Neural cell (in vitro differentiated cells): Measurements from ENCODE around the gene BMERB1.

Experiments
- EP300 ChIP-seq: fragments of 450-650 bp; conservative IDR thresholded peaks from 2 replicates; pipeline ENCODE4 v1.6.1; 2014; ENCODE audit warnings: antibody characterized with exemption, mild to moderate bottlenecking, moderate library complexity; ENCODE audit not compliant: poor library complexity, severe bottlenecking
- EZH2 ChIP-seq: fragments of 200-600, 300-800 bp; shearing (Covaris generic), sonication (generic); IDR thresholded peaks from 2 replicates; pipeline ENCODE4 v1.6.1; 2014; ENCODE audit warnings: antibody characterized with exemption, low read length, borderline replicate concordance, mild to moderate bottlenecking; ENCODE audit not compliant: insufficient read depth, poor library complexity, severe bottlenecking
- TF ChIP-seq, protein P1 (sequence below): fragments of 450-650 bp; IDR thresholded peaks from 2 replicates; pipeline ENCODE4 v1.5.1; 2014; ENCODE audit warnings: antibody characterized with exemption, mild to moderate bottlenecking, moderate library complexity; ENCODE audit not compliant: poor library complexity, severe bottlenecking

DNA sequence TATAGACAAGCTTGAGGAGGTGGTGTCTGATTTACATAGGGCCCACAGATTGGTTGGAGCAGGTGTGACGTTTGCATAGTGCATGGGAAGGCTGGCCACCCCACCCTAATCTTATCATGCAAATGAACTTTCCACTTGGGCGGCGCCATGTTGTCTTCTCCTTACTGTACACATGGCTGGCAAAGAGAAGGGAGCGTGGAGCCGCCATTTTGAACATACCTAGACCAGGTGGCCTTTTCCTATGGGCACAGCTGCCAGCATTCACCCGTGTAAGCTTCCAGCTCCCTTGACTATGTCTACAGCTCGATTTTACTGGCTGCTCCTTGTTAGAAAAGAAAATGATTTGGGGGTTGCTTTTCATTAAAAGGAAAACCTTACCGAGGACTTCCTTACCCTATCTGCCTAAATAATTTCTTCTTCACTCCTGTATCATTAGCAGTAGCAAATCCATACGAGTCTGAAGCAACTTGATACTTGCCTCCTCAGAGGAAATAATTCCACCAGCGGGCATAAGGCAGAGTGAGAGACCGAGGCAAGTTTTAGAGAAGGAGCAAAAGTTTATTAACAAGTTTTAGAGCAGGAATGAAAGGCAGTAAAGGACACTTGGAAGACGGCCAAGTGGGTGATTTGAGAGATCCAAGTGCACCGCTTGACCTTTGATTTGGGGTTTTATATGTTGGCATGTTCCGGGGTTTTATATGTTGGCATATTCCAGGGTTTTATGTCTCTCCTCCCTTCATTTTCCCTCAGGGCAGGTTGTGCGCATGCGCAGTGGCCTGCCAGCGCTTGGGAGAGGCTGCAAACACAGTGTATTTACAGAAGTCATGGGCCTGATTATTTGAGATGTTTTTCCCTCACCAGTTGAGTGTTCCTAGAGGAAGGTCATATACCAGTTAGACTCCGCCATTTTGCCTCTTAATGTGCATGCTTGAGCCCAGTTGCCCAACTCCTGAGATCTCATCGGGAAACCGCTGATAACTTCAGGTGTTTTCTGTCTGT, 142.9 kb downstream of the BMERB1 start:
- TF ChIP-seq EP300 (no peak), EZH2 (no peak)
- TF ChIP-seq, protein P1, sequence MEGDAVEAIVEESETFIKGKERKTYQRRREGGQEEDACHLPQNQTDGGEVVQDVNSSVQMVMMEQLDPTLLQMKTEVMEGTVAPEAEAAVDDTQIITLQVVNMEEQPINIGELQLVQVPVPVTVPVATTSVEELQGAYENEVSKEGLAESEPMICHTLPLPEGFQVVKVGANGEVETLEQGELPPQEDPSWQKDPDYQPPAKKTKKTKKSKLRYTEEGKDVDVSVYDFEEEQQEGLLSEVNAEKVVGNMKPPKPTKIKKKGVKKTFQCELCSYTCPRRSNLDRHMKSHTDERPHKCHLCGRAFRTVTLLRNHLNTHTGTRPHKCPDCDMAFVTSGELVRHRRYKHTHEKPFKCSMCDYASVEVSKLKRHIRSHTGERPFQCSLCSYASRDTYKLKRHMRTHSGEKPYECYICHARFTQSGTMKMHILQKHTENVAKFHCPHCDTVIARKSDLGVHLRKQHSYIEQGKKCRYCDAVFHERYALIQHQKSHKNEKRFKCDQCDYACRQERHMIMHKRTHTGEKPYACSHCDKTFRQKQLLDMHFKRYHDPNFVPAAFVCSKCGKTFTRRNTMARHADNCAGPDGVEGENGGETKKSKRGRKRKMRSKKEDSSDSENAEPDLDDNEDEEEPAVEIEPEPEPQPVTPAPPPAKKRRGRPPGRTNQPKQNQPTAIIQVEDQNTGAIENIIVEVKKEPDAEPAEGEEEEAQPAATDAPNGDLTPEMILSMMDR: no peak
